HL-60 (cell line): ENCODE results near the gene TOX2.

Source experiments
- CTCF ChIP-seq: IDR thresholded peaks from one replicate; pipeline ENCODE4 v1.5.1; 2011; ENCODE audit warnings: low read length, control low read depth, inconsistent platforms; ENCODE audit not compliant: insufficient read depth
- SPI1 ChIP-seq: IDR thresholded peaks from 2 replicates; pipeline ENCODE4 v1.6.1; 2012; ENCODE audit warnings: low read depth, mild to moderate bottlenecking, borderline replicate concordance

GRCh38 chr20:43906505-43907034 is 8.1 kb upstream of the TOX2 start:
- TF ChIP-seq CTCF (no peak), SPI1 (no peak)
